GM12875 (cell line): ENCODE measurements around the gene KLF7.

Experiments used
- H3K4me3 ChIP-seq: one replicate; pipeline ENCODE4 v1.5.1; 2011; ENCODE audit warnings: low read depth, low read length, control low read depth
- CTCF ChIP-seq: IDR thresholded peaks from 2 replicates; pipeline ENCODE4 v1.5.1; 2011; ENCODE audit warnings: low read depth, mild to moderate bottlenecking, control low read depth, inconsistent platforms, low read length, moderate library complexity, borderline replicate concordance; ENCODE audit not compliant: insufficient read depth

Gene KLF7

DNA sequence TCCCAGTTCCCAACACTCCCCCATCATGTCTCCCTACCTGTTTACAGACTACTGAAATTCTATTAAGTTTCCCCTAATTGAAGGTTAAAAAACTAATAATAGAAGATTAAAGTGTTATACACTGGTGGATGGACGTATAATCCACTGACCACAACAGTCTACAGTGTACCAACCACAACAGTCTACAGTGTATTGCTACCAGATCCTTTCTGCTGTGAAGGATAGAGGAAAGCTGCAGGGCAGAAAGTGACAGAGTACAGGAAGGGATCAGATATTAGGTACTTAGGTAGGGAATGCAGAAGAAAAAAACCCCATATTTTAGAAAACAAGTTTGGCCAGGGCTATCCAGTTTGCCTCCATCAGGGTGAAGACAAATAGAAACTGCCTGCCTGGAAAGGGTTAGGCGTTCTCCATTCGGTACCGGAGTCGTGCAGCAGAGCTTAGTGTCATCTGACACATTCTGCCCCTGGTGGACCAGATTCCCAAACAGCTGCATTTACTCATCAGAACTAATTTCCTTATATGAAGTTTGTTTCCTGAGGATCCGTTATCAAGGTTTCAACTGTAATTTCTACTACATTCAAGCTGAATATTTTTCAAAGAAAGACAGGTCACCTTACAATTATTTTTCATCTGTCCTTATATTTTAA, 49.9 kb downstream of the KLF7 start:
- TF ChIP-seq CTCF, result no peak
- H3K4me3 ChIP-seq, result no peak overlapping the region

DNA sequence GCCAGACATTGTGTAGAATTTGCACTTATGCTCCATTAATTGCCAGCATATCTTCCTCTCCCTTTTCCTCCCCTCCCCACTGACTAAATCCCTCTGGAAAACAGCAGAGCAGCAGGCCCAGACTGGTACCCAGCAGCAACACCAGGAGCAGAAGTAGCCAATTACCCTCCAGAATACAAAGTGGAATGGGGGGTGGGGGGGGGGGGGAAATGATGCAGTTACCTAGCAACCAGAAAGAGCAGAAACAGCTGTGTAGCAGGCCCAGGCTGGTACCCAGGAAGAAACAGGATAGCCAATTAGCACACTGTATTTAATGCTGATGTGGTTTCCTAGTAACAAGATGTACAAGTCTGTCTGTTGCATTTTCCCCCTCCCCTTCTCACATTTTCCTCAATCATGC, 52.3 kb downstream of the KLF7 start:
- TF ChIP-seq CTCF, result no peak
- no peak overlapping the region for H3K4me3 ChIP-seq

GRCh38 chr2:207112785-207113184, 53.0 kb downstream of the KLF7 start:
- no peak for TF ChIP-seq CTCF
- no peak overlapping the region for H3K4me3 ChIP-seq

GRCh38 chr2:207112383-207112782, 53.4 kb downstream of the KLF7 start:
- TF ChIP-seq CTCF, result no peak
- no peak overlapping the region for H3K4me3 ChIP-seq

GRCh38 chr2:207111757-207112156, 54.0 kb downstream of the KLF7 start:
- TF ChIP-seq CTCF, result no peak
- H3K4me3 ChIP-seq, result no peak overlapping the region

GRCh38 chr2:207110715-207111114, 55.0 kb downstream of the KLF7 start:
- TF ChIP-seq CTCF, result no peak
- H3K4me3 ChIP-seq, result no peak overlapping the region

DNA sequence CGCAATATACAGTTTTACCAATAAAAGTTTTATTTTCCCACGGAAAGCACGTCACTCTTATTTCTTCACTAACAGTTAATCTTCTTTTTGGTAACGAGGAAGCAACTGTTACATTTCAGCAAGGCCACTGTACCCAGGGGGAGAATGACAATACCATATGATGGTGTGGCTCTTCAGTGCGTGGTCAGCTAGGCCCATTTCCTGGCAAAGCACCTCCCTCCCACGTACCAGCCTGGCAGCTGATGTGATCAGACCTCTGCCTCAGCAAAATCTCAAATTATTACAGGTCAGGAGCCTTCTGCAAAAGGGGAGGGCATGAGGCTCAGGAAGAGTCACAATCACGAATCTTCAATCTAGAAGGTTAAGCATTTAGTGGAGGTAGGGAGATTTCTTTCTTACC, 55.4 kb downstream of the KLF7 start:
- H3K4me3 ChIP-seq, result no peak overlapping the region
- TF ChIP-seq CTCF, result no peak
